ENCODE results near the gene CLSTN2.

The CLSTN2 gene

GRCh38 chr3:140398387-140398786 lies 463.4 kb downstream of the CLSTN2 start:
- Histone ChIP-seq H3K9me2 (replicated peaks; ENCODE audit: insufficient read depth, low read length) (no peaks in the 10 kb centered on the region), H3K4me3 (ENCODE audit: low read length) (no peak overlapping the region), H3K27ac (ENCODE audit: low read length) (no peak overlapping the region), H4K20me1 (ENCODE audit: insufficient read depth, low read length) (no peaks in the 10 kb centered on the region), H3K79me2 (ENCODE audit: low read length) (no peaks in the 10 kb centered on the region), H3K9me3 (replicated peaks; ENCODE audit: insufficient read depth, low read length) (no peaks in the 10 kb centered on the region), H2AFZ (ENCODE audit: low read length) (no peak overlapping the region), H3K27me3 (replicated peaks; ENCODE audit: insufficient read depth, low read length) (no peaks in the 10 kb centered on the region), H3K4me2 (ENCODE audit: low read depth, low read length) (no peak overlapping the region), H3K9ac (ENCODE audit: low read length) (no peak overlapping the region), H3F3A (ENCODE audit: insufficient read depth, low read length) (no peaks in the 10 kb centered on the region), H3K36me3 (replicated peaks; ENCODE audit: insufficient read depth, low read length) (no peaks in the 10 kb centered on the region), H3K4me1 (ENCODE audit: low read length) (no peaks in the 10 kb centered on the region; the same call in 1 of the 2 replicates)
- no peak for TF ChIP-seq EZH2phosphoT487 (IDR thresholded peaks at IDR 0.05; ENCODE audit: low read length)
- no peak for DNase-seq

GRCh38 chr3:140399871-140400270 lies 464.9 kb downstream of the CLSTN2 start:
- no peaks in the 10 kb centered on the region for H3F3A ChIP-seq (ENCODE audit: insufficient read depth, low read length)
- H3K9me3 ChIP-seq (replicated peaks; ENCODE audit: insufficient read depth, low read length) = no peaks in the 10 kb centered on the region
- H3K4me3 ChIP-seq (ENCODE audit: low read length) = no peak overlapping the region
- no peaks in the 10 kb centered on the region for H3K27me3 ChIP-seq (replicated peaks; ENCODE audit: insufficient read depth, low read length)
- no peaks in the 10 kb centered on the region for H3K36me3 ChIP-seq (replicated peaks; ENCODE audit: insufficient read depth, low read length)
- no peaks in the 10 kb centered on the region for H3K9me2 ChIP-seq (replicated peaks; ENCODE audit: insufficient read depth, low read length)
- H3K9ac ChIP-seq (ENCODE audit: low read length) = no peak overlapping the region
- no peaks in the 10 kb centered on the region for H3K4me1 ChIP-seq (ENCODE audit: low read length)
- no peaks in the 10 kb centered on the region for H3K79me2 ChIP-seq (ENCODE audit: low read length)
- no peak overlapping the region for H3K27ac ChIP-seq (ENCODE audit: low read length)
- no peaks in the 10 kb centered on the region for H4K20me1 ChIP-seq (ENCODE audit: insufficient read depth, low read length)
- H3K4me2 ChIP-seq (ENCODE audit: low read depth, low read length) = no peak overlapping the region
- TF ChIP-seq EZH2phosphoT487 (IDR thresholded peaks at IDR 0.05; ENCODE audit: low read length) = no peak
- no peak for TF ChIP-seq CTCF (IDR thresholded peaks at IDR 0.05; ENCODE audit: low read length)
- no peak for TF ChIP-seq EZH2 (optimal IDR thresholded peaks at IDR 0.05; ENCODE audit: low read depth, low read length)
- H2AFZ ChIP-seq (ENCODE audit: low read length) = no peak overlapping the region
- DNase-seq = no peak

GRCh38 chr3:140403079-140403478 lies 468.1 kb downstream of the CLSTN2 start:
- H3K27me3 ChIP-seq (replicated peaks; ENCODE audit: insufficient read depth, low read length) = no peaks in the 10 kb centered on the region
- no peaks in the 10 kb centered on the region for H3F3A ChIP-seq (ENCODE audit: insufficient read depth, low read length)
- no peaks in the 10 kb centered on the region for H3K9me2 ChIP-seq (replicated peaks; ENCODE audit: insufficient read depth, low read length)
- no peak for TF ChIP-seq EZH2phosphoT487 (IDR thresholded peaks at IDR 0.05; ENCODE audit: low read length)
- TF ChIP-seq CTCF (IDR thresholded peaks at IDR 0.05; ENCODE audit: low read length) = no peak
- no peak for TF ChIP-seq EZH2 (optimal IDR thresholded peaks at IDR 0.05; ENCODE audit: low read depth, low read length)
- H3K79me2 ChIP-seq (ENCODE audit: low read length) = no peaks in the 10 kb centered on the region
- no peak for DNase-seq
- H3K36me3 ChIP-seq (replicated peaks; ENCODE audit: insufficient read depth, low read length) = no peaks in the 10 kb centered on the region
- H3K27ac ChIP-seq (ENCODE audit: low read length) = no peak overlapping the region
- H3K9me3 ChIP-seq (replicated peaks; ENCODE audit: insufficient read depth, low read length) = no peaks in the 10 kb centered on the region
- H2AFZ ChIP-seq (ENCODE audit: low read length) = no peak overlapping the region
- no peak overlapping the region for H3K9ac ChIP-seq (ENCODE audit: low read length)
- no peak overlapping the region for H3K4me2 ChIP-seq (ENCODE audit: low read depth, low read length)
- no peaks in the 10 kb centered on the region for H4K20me1 ChIP-seq (ENCODE audit: insufficient read depth, low read length)
- H3K4me3 ChIP-seq (ENCODE audit: low read length) = no peak overlapping the region
- H3K4me1 ChIP-seq (ENCODE audit: low read length) = no peaks in the 10 kb centered on the region

GRCh38 chr3:140403608-140404007 lies 468.6 kb downstream of the CLSTN2 start:
- no peaks in the 10 kb centered on the region for H3K36me3 ChIP-seq (replicated peaks; ENCODE audit: insufficient read depth, low read length)
- H3K27ac ChIP-seq (ENCODE audit: low read length) = no peak overlapping the region
- no peak for DNase-seq
- H2AFZ ChIP-seq (ENCODE audit: low read length) = no peak overlapping the region
- H3K79me2 ChIP-seq (ENCODE audit: low read length) = no peaks in the 10 kb centered on the region
- H3K9me3 ChIP-seq (replicated peaks; ENCODE audit: insufficient read depth, low read length) = no peaks in the 10 kb centered on the region
- no peak overlapping the region for H3K4me2 ChIP-seq (ENCODE audit: low read depth, low read length)
- H3F3A ChIP-seq (ENCODE audit: insufficient read depth, low read length) = no peaks in the 10 kb centered on the region
- no peak overlapping the region for H3K9ac ChIP-seq (ENCODE audit: low read length)
- H3K4me1 ChIP-seq (ENCODE audit: low read length) = no peaks in the 10 kb centered on the region
- no peaks in the 10 kb centered on the region for H3K9me2 ChIP-seq (replicated peaks; ENCODE audit: insufficient read depth, low read length)
- no peaks in the 10 kb centered on the region for H4K20me1 ChIP-seq (ENCODE audit: insufficient read depth, low read length)
- H3K27me3 ChIP-seq (replicated peaks; ENCODE audit: insufficient read depth, low read length) = no peaks in the 10 kb centered on the region
- H3K4me3 ChIP-seq (ENCODE audit: low read length) = no peak overlapping the region
- TF ChIP-seq CTCF (IDR thresholded peaks at IDR 0.05; ENCODE audit: low read length) (no peak), EZH2phosphoT487 (IDR thresholded peaks at IDR 0.05; ENCODE audit: low read length) (no peak), EZH2 (optimal IDR thresholded peaks at IDR 0.05; ENCODE audit: low read depth, low read length) (no peak)

Data from MM.1S (cell line).